Stomach (tissue), 4 donors: ENCODE data around the gene MEGF10.

ENCODE experiments used
- POLR2A ChIP-seq, 4 donors: fragments of 450-650 bp; IDR thresholded peaks; one replicate each; pipeline ENCODE4 v1.6.1; 2016; ENCODE audit warnings: antibody characterized with exemption in 4 of 4, control low read depth in 2 of 4, mild to moderate bottlenecking in 1 of 4, moderate library complexity in 1 of 4
- POLR2AphosphoS5 ChIP-seq, 3 donors: sonication (generic); formaldehyde crosslinking; IDR thresholded peaks; one replicate each; pipeline ENCODE4 v1.6.1; 2016; ENCODE audit warnings: antibody characterized with exemption in 3 of 3
- TF ChIP-seq, protein P1 (sequence below), 7 experiments: fragments of 450-650 bp in 4 of 7; fragments of 200-600 bp in 3 of 7; sonication (generic) in 3 of 7; IDR thresholded peaks; one replicate each; pipeline ENCODE4 v1.5.1; 2016 to 2019; ENCODE audit warnings: antibody characterized with exemption in 7 of 7, control low read depth in 2 of 7, mild to moderate bottlenecking in 1 of 7

- TF ChIP-seq, protein P1, sequence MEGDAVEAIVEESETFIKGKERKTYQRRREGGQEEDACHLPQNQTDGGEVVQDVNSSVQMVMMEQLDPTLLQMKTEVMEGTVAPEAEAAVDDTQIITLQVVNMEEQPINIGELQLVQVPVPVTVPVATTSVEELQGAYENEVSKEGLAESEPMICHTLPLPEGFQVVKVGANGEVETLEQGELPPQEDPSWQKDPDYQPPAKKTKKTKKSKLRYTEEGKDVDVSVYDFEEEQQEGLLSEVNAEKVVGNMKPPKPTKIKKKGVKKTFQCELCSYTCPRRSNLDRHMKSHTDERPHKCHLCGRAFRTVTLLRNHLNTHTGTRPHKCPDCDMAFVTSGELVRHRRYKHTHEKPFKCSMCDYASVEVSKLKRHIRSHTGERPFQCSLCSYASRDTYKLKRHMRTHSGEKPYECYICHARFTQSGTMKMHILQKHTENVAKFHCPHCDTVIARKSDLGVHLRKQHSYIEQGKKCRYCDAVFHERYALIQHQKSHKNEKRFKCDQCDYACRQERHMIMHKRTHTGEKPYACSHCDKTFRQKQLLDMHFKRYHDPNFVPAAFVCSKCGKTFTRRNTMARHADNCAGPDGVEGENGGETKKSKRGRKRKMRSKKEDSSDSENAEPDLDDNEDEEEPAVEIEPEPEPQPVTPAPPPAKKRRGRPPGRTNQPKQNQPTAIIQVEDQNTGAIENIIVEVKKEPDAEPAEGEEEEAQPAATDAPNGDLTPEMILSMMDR (IDR thresholded peaks at IDR 0.05) = no peak
- TF ChIP-seq POLR2A (IDR thresholded peaks at IDR 0.05) (no peak), POLR2AphosphoS5 (IDR thresholded peaks at IDR 0.05) (no peak)
Observed at GRCh38 chr5:127293373-127293772, 2.8 kb downstream of the MEGF10 start.
